GM12891 (cell line): ENCODE results near the gene GOLGA1.

Source experiments
- DNase-seq: peaks from one replicate; pipeline ENCODE4 v3.0.0; 2011; ENCODE audit warnings: low spot score; ENCODE audit not compliant: insufficient read length
- FAIRE-seq: peaks from 2 replicates; lab custom pipeline; 2011; peaks lifted over from hg19 to GRCh38; lab: Jason Lieb, UNC
- PAX5 ChIP-seq: IDR thresholded peaks from 2 replicates; pipeline ENCODE4 v1.6.1; 2011; ENCODE audit warnings: low read length, moderate library complexity, mild to moderate bottlenecking; ENCODE audit not compliant: insufficient read depth, severe bottlenecking
- POLR2A ChIP-seq: IDR thresholded peaks from 2 replicates; pipeline ENCODE4 v1.6.1; 2011; ENCODE audit warnings: low read depth, low read length, control low read depth
- POLR2AphosphoS5 ChIP-seq: IDR thresholded peaks from 2 replicates; pipeline ENCODE4 v1.6.1; 2011; ENCODE audit warnings: low read depth, low read length, control low read depth
- POU2F2 ChIP-seq: IDR thresholded peaks from 2 replicates; pipeline ENCODE4 v1.6.1; 2011; ENCODE audit warnings: low read depth, mild to moderate bottlenecking, control low read depth, low read length, moderate library complexity
- SPI1 ChIP-seq: IDR thresholded peaks from 2 replicates; pipeline ENCODE4 v1.6.1; 2011; ENCODE audit warnings: low read depth, low read length, control low read depth
- TAF1 ChIP-seq: IDR thresholded peaks from 2 replicates; pipeline ENCODE4 v1.6.1; 2011; ENCODE audit warnings: low read depth, low read length, control low read depth

The GOLGA1 gene

GRCh38 chr9:124886866-124887492 lies 53.9 kb downstream of the GOLGA1 start:
- no peak for FAIRE-seq
- no peak for TF ChIP-seq POLR2AphosphoS5
- no peak for TF ChIP-seq TAF1
- no peak for TF ChIP-seq SPI1
- no peak for TF ChIP-seq PAX5
- no peak for DNase-seq

DNA sequence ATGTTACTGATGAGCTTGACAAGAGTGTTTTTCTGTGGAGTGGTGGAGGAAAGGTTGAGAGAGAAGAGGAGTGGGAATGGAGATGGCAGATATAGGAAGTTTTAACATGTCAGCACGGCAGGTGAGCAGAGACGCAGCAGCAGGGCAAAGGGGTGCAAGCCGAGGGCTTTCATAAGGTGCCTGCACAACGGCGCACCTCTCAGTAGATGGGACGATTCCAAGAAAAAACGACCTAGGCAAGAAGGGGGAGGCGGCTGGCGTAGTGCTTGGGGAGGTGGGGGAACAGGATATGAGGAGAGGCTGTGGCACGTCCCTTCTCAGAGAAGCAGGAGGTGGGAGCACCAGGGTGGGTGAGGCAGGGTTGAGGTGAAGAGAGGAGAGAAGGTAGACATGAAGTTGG lies 54.4 kb downstream of the GOLGA1 start:
- TF ChIP-seq SPI1 (no peak), POLR2A (no peak), PAX5 (no peak)
- DNase-seq: no peak
- FAIRE-seq: no peak

- FAIRE-seq (no peak), DNase-seq (no peak)
- TF ChIP-seq POU2F2 (no peak), POLR2AphosphoS5 (no peak), POLR2A (no peak), SPI1 (no peak), PAX5 (no peak), TAF1 (no peak)
Measured at GRCh38 chr9:124885551-124885950, 55.3 kb downstream of the GOLGA1 start.

GRCh38 chr9:124884376-124884775 lies 56.5 kb downstream of the GOLGA1 start:
- no peak for TF ChIP-seq TAF1
- no peak for TF ChIP-seq PAX5
- no peak for TF ChIP-seq SPI1
- no peak for TF ChIP-seq POLR2AphosphoS5
- no peak for TF ChIP-seq POU2F2
- TF ChIP-seq POLR2A: no peak
- no peak for DNase-seq
- FAIRE-seq: no peak

- TF ChIP-seq PAX5: no peak
- TF ChIP-seq POLR2AphosphoS5: no peak
- TF ChIP-seq SPI1: no peak
- no peak for FAIRE-seq
- DNase-seq: no peak
Measured at GRCh38 chr9:124882231-124882630, 58.7 kb downstream of the GOLGA1 start.

DNA sequence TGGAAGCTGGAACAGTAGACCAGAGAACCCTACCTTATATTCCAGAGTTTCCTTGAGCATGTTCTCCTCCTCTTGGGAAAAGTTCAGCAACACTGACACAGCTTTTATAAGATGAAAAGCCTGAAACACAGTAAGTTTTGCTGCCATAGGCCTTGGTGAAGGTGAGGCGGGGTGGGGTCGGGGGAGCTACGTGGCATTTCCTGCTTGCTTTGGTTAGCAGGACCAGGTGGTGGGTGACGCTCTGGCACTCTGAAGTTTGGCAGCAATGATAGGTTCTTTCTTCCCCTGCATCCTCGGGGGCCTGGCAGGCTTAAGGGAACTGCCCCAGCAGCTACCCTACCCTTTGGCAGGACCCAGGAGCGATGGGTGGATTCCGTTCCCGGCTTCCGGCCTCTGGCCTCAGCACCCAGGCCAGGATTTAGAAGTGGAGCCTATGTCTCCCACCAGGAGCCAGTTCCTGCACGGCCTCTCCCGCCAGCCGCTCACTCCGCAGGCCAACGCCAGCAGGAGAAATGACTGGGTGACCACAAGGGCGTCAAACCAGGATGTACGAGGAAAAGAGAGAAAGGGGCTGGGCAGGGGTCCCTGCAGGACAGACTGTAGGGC lies 59.6 kb downstream of the GOLGA1 start:
- no peak for TF ChIP-seq POLR2AphosphoS5
- TF ChIP-seq TAF1: no peak
- TF ChIP-seq POLR2A: no peak
- no peak for TF ChIP-seq SPI1
- TF ChIP-seq PAX5: no peak
- no peak for TF ChIP-seq POU2F2
- FAIRE-seq (no peak), DNase-seq (no peak)

- DNase-seq (no peak), FAIRE-seq (no peak)
- TF ChIP-seq POU2F2: no peak
- no peak for TF ChIP-seq SPI1
- no peak for TF ChIP-seq POLR2A
- TF ChIP-seq PAX5: no peak
- no peak for TF ChIP-seq TAF1
- TF ChIP-seq POLR2AphosphoS5: no peak
Measured at GRCh38 chr9:124880501-124880900, 60.4 kb downstream of the GOLGA1 start.

- FAIRE-seq (no peak), DNase-seq (no peak)
- TF ChIP-seq POLR2A: no peak
- no peak for TF ChIP-seq PAX5
- no peak; the same call in 1 of the 2 replicates for TF ChIP-seq POLR2AphosphoS5
- no peak for TF ChIP-seq TAF1
- no peak for TF ChIP-seq SPI1
- TF ChIP-seq POU2F2: no peak
Measured at GRCh38 chr9:124879226-124879625, 61.7 kb downstream of the GOLGA1 start.

- FAIRE-seq: no peak
- TF ChIP-seq POLR2A (no peak; the same call in 1 of the 2 replicates), POLR2AphosphoS5 (0 out of 2 replicates have a peak, but pooled peaks have one; percentile 59)
- no peak for DNase-seq
Measured at GRCh38 chr9:124878518-124878917, 62.4 kb downstream of the GOLGA1 start.

DNA sequence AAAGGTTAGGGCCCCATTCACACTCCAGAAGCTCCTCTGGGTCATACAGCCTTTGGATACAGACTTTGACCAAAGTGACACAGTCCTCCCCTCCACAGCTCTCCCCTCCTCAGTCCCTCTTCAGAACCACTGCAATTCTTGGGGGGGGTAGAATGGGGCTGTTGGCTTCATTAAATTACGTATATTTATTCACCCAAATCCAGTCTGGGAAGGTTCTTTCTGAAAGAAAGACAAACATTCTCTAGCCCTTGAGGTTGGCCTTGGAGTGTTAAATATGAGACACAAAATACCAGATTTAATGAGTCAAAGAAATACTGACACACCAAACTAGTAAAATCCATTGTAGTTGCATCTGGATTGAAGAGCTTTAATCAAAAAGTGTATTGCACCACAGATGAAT lies 62.9 kb downstream of the GOLGA1 start:
- DNase-seq: no peak
- no peak for TF ChIP-seq PAX5
- TF ChIP-seq POLR2AphosphoS5: no peak
- no peak for TF ChIP-seq POU2F2
- FAIRE-seq: no peak
